TTC549 (cell line): ENCODE data around the gene ESRP2.

Experiments used
- FAIRE-seq: peaks from 2 replicates; lab custom pipeline; 2012; peaks lifted over from hg19 to GRCh38; lab: Jason Lieb, UNC

Gene ESRP2

GRCh38 chr16:68263559-68264127 is 27.7 kb upstream of the ESRP2 start:
- no peak for FAIRE-seq

- FAIRE-seq = no peak
Measured at GRCh38 chr16:68259007-68259825, 23.3 kb upstream of the ESRP2 start.

GRCh38 chr16:68257906-68258800 is 22.2 kb upstream of the ESRP2 start:
- FAIRE-seq = no peak

GRCh38 chr16:68257251-68257905 is 21.5 kb upstream of the ESRP2 start:
- FAIRE-seq = no peak

GRCh38 chr16:68255712-68256111 is 19.8 kb upstream of the ESRP2 start:
- no peak for FAIRE-seq

- FAIRE-seq = no peak
Measured at GRCh38 chr16:68253721-68254120, 17.8 kb upstream of the ESRP2 start.

GRCh38 chr16:68252383-68252782 is 16.5 kb upstream of the ESRP2 start:
- FAIRE-seq = no peak

- no peak for FAIRE-seq
Measured at GRCh38 chr16:68251832-68252231, 15.9 kb upstream of the ESRP2 start.

- no peak for FAIRE-seq
Measured at GRCh38 chr16:68250951-68251350, 15.0 kb upstream of the ESRP2 start.

- FAIRE-seq = no peak
Measured at GRCh38 chr16:68249371-68249770, 13.4 kb upstream of the ESRP2 start.

GRCh38 chr16:68247932-68248331 is 12.0 kb upstream of the ESRP2 start:
- no peak for FAIRE-seq

GRCh38 chr16:68247400-68247799 is 11.5 kb upstream of the ESRP2 start:
- no peak for FAIRE-seq

GRCh38 chr16:68246666-68247065 is 10.7 kb upstream of the ESRP2 start:
- no peak for FAIRE-seq

GRCh38 chr16:68246121-68246520 is 10.2 kb upstream of the ESRP2 start:
- no peak for FAIRE-seq

- no peak for FAIRE-seq
Measured at GRCh38 chr16:68244903-68245853, 9.3 kb upstream of the ESRP2 start, which contains the start of gene PLA2G15. Gene PLA2G15, plus strand, starts transcription at chr16:68245373. Its CDS starts 54 bp downstream, at chr16:68245427.

- no peak for FAIRE-seq
Measured at GRCh38 chr16:68244481-68244902, 8.6 kb upstream of the ESRP2 start.

- no peak for FAIRE-seq
Measured at GRCh38 chr16:68242926-68243858, 7.3 kb upstream of the ESRP2 start.

- FAIRE-seq = no peak
Measured at GRCh38 chr16:68242085-68242484, 6.2 kb upstream of the ESRP2 start.

- no peak for FAIRE-seq
Measured at GRCh38 chr16:68238029-68238345, 2.1 kb upstream of the ESRP2 start.
